Measurements from ENCODE around the gene EPS15. TPM values are rescaled to one million over a fixed set of nuclear protein-coding genes. Genes with fewer than 3 reads are reported as not detected.

The EPS15 gene
- total and polyA plus RNA-seq, 2 donors (not counting 1 experiment from before 2014, with no cell fraction given), result 40.3 to 151 TPM

DNA sequence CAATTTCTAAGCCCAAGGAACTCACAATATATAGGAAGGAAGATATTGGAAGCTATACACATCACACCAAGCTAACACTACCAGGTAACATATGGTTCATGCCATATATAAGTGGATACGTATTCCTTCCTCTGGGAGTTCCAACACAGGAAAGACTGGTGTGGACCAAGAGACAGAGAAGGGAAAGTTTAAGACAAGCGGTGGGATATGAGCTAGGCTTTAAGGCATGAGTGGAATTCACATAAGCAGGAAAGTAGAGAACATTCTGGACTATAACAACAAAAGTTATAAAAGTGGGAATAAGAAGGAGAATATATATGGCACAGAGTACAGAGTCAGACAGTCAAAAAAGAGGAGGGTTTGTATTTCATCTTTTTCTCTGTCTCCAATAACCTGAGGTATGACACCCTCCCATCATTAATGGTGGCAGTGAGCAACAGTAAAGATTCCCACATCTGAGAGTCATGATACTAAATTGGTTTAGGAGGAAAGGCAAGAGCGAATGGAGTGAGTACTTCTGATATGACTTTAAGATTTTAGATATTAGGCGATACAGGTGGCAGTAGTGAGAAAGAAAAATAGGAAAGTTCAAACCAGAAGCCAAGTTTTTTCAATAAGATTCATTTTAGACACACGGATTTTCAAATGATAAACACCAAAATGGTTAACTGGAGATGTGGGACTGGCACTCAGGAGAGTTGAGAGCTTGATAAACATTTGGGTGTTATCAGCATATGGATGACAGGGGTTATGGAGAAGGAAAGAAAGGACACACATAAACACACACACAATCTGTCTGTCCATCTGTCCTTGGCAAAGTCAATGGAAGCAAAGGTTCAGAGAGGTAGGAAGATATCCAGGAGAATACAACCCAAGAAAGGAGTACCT is 101.3 kb downstream of the EPS15 start:
- H3K27me3 Mint-ChIP-seq, result no peaks in the 10 kb centered on the region
- Histone ChIP-seq H3K9me3 (ENCODE audit: control extremely low read depth in 1 of 3, control insufficient read depth in 2 of 3, insufficient read depth in 1 of 3, low read length in 2 of 3) (no peaks in the 10 kb centered on the region), H2AFZ (ENCODE audit: insufficient read depth, low read depth, low read length, poor library complexity, severe bottlenecking) (no peak overlapping the region), H3K4me1 (ENCODE audit: control insufficient read depth in 2 of 2, insufficient read depth in 2 of 2, low read length in 2 of 2) (no peaks in the 10 kb centered on the region), H3K9ac (ENCODE audit: low read length) (no peak overlapping the region), H3K27ac (ENCODE audit: low read length in 2 of 2) (no peak overlapping the region), H3K36me3 (replicated peaks in 1 of 2; ENCODE audit: control extremely low read depth in 1 of 2, control insufficient read depth in 1 of 2, extremely low read depth in 1 of 2, insufficient read depth in 2 of 2, low read length in 1 of 2) (peaks cover 14 to 58% of the 10 kb centered on the region in 2 experiments), H4K20me1 (ENCODE audit: control insufficient read depth, insufficient read depth, low read length, poor library complexity, severe bottlenecking) (peaks cover 4% of the 10 kb centered on the region), H3K4me2 (replicated peaks; ENCODE audit: low read depth, low read length, poor library complexity, severe bottlenecking) (no peak overlapping the region), H3K27me3 (replicated peaks in 1 of 4; ENCODE audit: control extremely low read depth in 1 of 4, control insufficient read depth in 3 of 4, insufficient read depth in 4 of 4, low read length in 3 of 4) (no peaks in the 10 kb centered on the region), H3K79me2 (ENCODE audit: control insufficient read depth, insufficient read depth, low read length) (no peaks in the 10 kb centered on the region), H3K4me3 (ENCODE audit: control extremely low read depth in 1 of 5, extremely low read depth in 1 of 5, insufficient read depth in 1 of 5, low read depth in 2 of 5, low read length in 4 of 5) (no peak overlapping the region)
- no CpG with 5 or more reads among the region's 5 CpGs for WGBS (ENCODE audit: insufficient coverage)
- peaks cover 6% of the 10 kb centered on the region for H3K4me1 Mint-ChIP-seq
- ATAC-seq (ENCODE audit: low read depth), result no peak
- no peak for DNase-seq
- intact Hi-C loops (cut with micrococcal nuclease), result no loop called here
- no peak overlapping the region for H3K4me3 Mint-ChIP-seq
- TF ChIP-seq, protein P1, sequence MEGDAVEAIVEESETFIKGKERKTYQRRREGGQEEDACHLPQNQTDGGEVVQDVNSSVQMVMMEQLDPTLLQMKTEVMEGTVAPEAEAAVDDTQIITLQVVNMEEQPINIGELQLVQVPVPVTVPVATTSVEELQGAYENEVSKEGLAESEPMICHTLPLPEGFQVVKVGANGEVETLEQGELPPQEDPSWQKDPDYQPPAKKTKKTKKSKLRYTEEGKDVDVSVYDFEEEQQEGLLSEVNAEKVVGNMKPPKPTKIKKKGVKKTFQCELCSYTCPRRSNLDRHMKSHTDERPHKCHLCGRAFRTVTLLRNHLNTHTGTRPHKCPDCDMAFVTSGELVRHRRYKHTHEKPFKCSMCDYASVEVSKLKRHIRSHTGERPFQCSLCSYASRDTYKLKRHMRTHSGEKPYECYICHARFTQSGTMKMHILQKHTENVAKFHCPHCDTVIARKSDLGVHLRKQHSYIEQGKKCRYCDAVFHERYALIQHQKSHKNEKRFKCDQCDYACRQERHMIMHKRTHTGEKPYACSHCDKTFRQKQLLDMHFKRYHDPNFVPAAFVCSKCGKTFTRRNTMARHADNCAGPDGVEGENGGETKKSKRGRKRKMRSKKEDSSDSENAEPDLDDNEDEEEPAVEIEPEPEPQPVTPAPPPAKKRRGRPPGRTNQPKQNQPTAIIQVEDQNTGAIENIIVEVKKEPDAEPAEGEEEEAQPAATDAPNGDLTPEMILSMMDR (IDR thresholded peaks at IDR 0.05), result no peak
- ChIA-PET POLR2A (no interaction called here), CTCF (interaction anchor here (1.2 to 1.7 kb wide), 2 partner anchors 117 kb away, joined by 4 to 5 read pairs; no protein-coding TSS in a partner anchor)
- H3K27ac Mint-ChIP-seq, result no peak overlapping the region
- no peaks in the 10 kb centered on the region for H3K9me3 Mint-ChIP-seq (ENCODE audit: insufficient read depth)

DNA sequence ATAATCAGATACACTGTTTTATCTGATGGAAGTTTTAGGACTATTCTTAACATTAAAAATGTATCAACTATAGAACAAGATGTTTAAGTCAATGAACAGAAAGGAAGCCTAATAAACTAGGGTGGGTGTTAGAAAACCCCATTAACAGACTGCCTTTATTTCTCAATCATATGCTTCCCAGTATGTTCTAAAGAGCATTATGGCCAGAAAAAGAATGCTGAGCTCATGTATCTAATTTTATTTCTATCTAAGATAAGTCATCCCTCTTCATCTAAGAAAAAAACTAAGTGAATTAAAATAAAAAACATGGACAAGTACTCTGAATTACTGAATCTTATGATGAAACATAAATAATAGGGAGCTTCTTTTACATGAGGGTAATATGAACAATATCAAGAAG is 102.2 kb downstream of the EPS15 start:
- CTCF ChIA-PET, result interaction anchor here (1.2 kb wide), 1 partner anchor 118 kb away, joined by 5 read pairs; no protein-coding TSS in a partner anchor
- Histone ChIP-seq H3K4me1 (ENCODE audit: control insufficient read depth in 2 of 2, insufficient read depth in 2 of 2, low read length in 2 of 2) (no peaks in the 10 kb centered on the region), H3K27me3 (replicated peaks in 1 of 4; ENCODE audit: control extremely low read depth in 1 of 4, control insufficient read depth in 3 of 4, insufficient read depth in 4 of 4, low read length in 3 of 4) (no peaks in the 10 kb centered on the region), H3K27ac (ENCODE audit: low read length in 2 of 2) (no peak overlapping the region), H4K20me1 (ENCODE audit: control insufficient read depth, insufficient read depth, low read length, poor library complexity, severe bottlenecking) (peaks cover 4% of the 10 kb centered on the region), H3K9ac (ENCODE audit: low read length) (no peak overlapping the region), H3K4me2 (replicated peaks; ENCODE audit: low read depth, low read length, poor library complexity, severe bottlenecking) (no peak overlapping the region), H2AFZ (ENCODE audit: insufficient read depth, low read depth, low read length, poor library complexity, severe bottlenecking) (no peak overlapping the region), H3K79me2 (ENCODE audit: control insufficient read depth, insufficient read depth, low read length) (no peaks in the 10 kb centered on the region), H3K9me3 (ENCODE audit: control extremely low read depth in 1 of 3, control insufficient read depth in 2 of 3, insufficient read depth in 1 of 3, low read length in 2 of 3) (peaks cover 0 to 2% (median 0%) of the 10 kb centered on the region in 3 donors), H3K36me3 (replicated peaks in 1 of 2; ENCODE audit: control extremely low read depth in 1 of 2, control insufficient read depth in 1 of 2, extremely low read depth in 1 of 2, insufficient read depth in 2 of 2, low read length in 1 of 2) (peaks cover 14 to 64% of the 10 kb centered on the region in 2 experiments), H3K4me3 (ENCODE audit: control extremely low read depth in 1 of 5, extremely low read depth in 1 of 5, insufficient read depth in 1 of 5, low read depth in 2 of 5, low read length in 4 of 5) (no peak overlapping the region)
- POLR2A ChIA-PET, result no interaction called here
- Mint-ChIP-seq H3K4me1 (no peaks in the 10 kb centered on the region), H3K27me3 (no peaks in the 10 kb centered on the region), H3K27ac (no peak overlapping the region), H3K9me3 (ENCODE audit: insufficient read depth) (no peaks in the 10 kb centered on the region), H3K4me3 (no peak overlapping the region)
- ATAC-seq (ENCODE audit: low read depth) (no peak), DNase-seq (no peak)
- intact Hi-C loops (cut with micrococcal nuclease), result no loop called here
- TF ChIP-seq EZH2 (IDR thresholded peaks at IDR 0.05; ENCODE audit: borderline replicate concordance, insufficient read depth, low read depth, low read length, poor library complexity, severe bottlenecking), result no peak
- TF ChIP-seq, protein P1 (IDR thresholded peaks at IDR 0.05), result no peak

Data from B cell (primary cell).